NCI-H1436 treated with DMSO at 0.1 percent for 48 hours (cell line): ENCODE results near the gene C1orf87.
A peak's percentile ranks its signal among the peaks of the same experiment; 100 is the strongest.

ENCODE experiments used
- DNase-seq: peaks from one replicate; lab custom pipeline; 2025; lab: John Stamatoyannopoulos, UW

The C1orf87 gene, protein sequence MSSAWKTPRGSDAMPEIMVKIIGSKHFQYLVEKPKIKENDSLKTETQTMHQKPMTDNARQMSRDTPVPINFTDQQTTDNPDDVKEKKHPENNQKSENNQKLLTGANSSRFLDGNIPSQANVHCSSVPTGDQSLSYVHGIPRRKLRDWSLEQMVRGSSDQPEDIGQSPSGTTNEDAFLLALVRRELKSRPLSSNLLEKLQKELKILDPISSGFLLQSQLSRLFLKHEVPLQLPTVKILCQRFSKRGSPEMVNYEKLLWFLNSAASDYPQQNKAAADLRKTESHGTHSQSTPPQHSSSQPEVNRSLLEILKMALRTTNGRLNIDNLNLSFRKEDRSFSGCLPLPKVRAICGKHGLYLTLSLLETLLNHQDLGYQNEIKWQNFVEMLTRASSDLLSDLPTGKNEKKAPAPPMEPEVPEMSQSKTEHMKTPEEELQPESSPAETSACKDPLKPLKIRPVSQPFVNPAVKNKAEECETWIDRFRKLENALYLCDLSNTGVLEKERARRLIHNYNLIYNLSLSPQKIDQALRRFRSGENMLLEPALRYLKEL

DNA sequence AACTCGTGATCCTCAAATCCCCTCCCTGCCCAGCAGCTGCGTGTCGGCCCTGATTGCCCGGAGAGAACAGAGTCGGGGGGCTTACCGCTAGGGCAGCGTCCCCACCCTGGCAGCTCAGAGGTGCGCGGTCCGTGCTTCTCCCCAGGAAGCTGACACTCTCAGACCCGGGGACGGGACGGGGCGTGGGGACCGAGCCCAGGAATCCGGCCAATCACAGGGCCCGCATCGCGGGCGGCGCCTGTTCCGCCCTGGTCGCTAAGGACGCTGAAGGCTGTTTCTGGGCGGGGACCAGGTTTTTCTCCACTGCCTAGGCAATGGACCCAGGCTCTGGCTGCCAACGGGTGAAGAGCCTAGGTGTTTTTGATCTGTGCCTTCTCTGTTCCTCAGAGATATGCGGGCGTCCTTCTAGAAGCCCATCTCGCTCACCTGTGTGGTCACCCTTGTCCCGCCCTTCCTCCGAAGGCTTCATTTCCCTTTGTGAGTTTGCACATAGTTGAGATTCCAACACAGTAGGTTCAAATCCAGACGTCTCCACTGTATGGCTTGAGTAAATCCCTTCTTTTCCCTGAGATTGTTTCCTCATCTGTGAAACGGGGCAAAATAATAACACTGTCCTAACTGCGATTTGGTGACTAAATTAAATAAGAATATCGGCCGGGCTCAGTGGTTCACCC, at the start of gene C1orf87:
Gene C1orf87, minus strand, starts transcription at position 166 of the 674 bp plus-strand sequence. CDS start 1,127 bp downstream, outside the sequence.
- DNase-seq: no peak

DNA sequence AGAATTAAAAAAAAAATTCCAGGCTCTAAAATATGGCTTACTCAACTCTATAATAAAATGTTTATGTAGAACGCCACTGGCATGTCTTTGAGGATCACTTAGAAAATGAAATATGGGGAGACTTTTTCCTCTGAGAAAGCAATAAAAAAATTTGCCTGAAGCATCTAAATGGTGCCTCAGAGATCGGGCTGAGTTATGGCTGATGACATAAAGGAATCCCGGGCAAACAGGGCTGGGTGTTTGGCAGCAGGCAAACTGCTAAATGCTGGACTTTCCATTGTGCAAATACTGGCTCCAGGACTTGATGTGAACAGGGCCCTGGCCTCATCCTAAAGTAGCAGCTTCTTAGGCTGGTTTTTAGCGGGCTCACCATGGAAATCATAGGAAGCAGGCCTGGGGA, 44.5 kb upstream of the C1orf87 start:
- DNase-seq: no peak

DNA sequence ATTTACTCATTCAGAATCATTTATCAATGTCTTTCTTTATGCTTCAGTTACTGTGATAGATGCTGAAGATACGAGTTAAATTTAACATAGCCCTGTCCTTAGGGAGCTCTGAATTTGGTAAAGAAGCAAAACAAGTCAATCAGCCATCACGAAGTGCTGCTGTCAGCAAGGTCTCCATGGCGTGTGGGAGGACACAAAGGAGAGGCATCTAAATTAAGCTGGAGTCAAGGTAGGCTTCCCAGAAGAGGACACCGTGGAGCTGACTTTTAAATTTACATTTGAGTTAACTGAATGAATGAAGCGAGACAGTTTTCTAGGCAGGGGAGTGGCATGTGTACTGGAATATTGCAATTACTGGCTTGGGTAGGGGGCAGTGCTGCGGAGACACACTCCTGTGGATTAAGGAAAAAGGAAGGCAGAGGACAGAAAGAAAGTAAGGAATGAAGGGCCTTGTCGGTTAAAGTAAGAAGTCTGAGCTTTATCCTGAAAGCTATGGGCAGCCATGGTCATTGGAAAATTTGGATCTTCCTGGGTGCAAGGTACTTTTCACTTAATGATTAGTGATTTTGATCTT, 41.3 kb upstream of the C1orf87 start:
- DNase-seq: no peak

DNA sequence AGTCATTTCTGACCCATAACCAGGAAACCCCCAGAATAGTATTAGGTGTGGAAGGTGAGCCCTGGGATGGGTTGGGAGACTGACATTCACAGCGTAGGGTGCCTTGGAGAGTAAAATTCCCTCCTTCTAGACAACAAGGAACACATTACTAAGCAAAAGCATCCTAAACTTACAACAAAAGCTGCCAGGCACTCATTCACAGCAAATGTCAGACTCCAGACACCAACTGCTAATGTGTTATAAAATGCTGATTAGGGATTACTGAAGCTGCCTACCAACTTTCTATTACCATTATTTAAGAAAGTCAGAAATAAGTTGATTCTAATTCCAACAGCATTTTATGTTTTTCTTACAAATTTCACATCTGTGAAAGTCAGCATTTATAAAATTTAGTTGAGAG, 40.0 kb upstream of the C1orf87 start:
- no peak for DNase-seq

DNA sequence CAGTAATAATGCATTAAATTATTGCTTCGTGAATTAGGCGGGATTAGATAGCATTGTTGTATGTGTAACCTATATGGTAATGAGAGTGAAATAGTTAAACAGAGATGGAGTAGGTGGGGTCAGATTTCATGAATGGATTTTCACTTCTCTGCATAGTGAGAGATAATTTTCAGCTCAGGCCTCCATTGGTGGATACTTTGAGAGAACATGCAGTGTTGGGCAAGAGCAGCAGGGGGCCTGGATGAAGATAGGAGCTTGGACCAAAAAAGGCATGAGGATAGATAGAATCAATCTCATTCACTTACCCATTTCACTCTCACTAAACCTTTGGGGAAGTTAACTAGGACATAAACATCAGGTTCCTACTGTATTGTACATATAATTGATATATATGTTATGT, 39.5 kb upstream of the C1orf87 start:
- DNase-seq: no peak

DNA sequence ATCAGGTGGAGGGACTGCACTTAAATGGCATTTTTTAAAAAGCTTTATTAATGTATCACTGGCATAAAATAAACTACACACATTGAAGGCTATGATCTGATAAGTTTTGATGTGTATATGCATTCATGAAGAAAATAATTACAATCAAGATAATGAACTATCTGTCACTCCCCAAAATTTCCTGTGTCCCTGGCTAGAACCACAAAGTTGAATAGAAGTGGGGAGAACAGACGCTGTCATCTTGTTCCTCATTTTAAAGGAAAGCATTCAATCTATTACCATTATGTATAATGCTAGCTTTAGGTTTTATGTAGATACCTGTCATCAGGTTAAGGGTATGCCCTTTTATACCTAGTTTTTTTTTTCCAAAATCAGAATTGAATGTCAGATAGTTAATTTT, 38.1 kb upstream of the C1orf87 start:
- no peak for DNase-seq

DNA sequence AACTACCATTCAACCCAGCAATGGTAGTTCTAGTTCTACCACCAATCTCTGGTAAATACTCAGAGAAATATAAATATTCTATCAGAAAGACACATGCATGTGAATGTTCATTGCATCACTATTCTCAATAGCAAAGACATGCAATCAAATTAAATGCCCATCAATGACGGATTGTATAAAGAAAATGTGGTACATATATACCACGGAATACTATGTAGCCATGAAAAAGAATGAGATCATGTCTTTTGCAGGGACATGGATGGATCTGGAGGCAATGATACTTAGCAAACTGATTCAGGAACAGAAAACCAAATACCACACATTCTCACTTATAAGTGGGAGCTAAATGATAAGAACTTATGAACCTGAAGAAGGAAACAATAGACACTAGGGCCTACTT, 37.5 kb upstream of the C1orf87 start:
- no peak for DNase-seq

DNA sequence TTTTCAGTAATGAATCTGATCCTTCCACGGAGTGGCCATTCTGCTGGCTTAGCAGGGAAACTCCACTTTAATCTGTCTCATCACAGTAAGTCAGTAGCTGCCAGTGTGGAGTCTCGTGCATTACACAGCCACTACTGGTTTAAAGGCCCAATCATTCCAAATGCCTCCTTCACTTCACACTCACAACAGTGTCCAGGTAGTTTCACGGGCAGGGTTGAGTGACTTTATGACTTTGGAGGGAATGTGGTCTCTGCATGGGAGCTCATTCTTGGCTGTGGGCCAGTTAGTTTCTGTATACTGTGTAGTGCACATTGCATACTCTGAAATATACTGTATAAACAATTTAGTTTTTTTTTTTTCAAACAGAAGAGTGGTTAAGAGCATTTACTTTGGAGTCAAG, 34.6 kb upstream of the C1orf87 start:
- DNase-seq: no peak

DNA sequence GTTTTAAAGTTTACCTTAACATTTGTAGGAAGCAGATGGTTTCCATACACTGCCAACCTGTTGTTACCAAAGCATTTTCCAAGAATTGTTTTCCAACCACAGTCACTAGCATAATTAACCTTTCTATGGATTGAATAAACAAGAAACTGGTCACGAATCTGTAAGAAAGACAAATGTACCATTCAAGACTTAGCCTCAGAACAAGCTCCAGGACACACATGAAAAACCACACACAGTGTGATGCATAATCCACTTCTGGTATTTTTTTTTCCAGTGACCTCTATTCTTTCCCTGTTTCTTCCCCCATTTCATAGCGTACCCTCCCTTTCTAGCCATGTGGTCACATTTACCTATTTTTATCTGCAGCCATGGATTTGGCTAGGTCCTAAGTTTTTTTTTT, 29.6 kb upstream of the C1orf87 start:
- no peak for DNase-seq

DNA sequence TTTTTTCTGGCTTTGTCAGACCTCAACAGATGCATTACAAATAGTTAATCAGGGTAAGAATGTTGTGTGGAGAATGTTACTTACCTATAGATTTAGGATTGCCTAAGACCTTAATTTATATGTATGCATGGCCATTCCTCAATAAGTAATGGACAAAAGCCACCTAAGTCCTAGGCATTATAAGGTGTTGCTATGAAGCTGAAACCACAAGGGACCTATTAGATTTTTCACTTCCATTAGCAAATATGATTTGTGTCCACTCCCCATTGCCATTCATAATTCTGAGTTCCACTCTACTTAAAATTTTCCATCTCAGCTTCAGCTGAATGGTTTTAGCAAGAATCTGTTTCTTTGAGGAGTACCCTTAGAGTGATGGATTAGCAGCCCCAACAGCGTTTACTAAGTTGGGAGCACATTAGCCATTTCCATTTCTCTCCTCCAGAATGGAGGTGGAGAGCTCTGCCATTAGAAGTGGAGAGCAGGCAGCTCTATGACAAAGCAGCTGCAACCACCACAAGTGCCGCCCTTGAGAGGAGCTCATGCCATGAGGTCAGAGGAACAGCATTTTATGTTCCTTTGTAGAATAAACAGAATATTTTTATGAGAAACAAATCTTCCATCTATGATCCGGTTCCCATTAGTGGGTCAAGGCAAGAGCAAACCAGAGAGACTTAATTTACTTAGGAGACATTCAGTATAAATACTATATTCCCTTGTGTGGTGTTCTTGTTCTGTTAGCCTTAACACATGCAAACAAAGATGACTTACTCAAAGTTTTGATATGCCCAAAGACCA, 28.9 kb upstream of the C1orf87 start:
- DNase-seq: no peak

DNA sequence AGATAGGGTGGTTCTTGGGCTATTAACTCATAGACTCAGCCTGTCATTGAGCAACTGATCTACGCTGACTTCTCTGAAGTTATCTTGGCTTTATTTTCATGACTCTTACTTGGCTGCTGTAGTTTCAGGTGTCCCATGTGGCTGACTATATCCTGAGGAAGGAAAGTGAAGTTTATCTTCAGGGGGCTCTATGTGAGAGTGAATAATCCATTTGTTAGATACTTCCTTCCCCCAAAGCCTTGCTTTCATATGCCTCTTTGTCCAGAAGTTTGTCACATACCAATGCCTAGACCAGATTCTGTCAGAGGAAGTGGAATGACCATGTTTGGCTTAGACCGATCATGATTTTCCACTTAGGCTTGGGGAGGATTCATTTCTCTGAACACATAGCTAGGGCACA, 27.9 kb upstream of the C1orf87 start:
- no peak for DNase-seq

DNA sequence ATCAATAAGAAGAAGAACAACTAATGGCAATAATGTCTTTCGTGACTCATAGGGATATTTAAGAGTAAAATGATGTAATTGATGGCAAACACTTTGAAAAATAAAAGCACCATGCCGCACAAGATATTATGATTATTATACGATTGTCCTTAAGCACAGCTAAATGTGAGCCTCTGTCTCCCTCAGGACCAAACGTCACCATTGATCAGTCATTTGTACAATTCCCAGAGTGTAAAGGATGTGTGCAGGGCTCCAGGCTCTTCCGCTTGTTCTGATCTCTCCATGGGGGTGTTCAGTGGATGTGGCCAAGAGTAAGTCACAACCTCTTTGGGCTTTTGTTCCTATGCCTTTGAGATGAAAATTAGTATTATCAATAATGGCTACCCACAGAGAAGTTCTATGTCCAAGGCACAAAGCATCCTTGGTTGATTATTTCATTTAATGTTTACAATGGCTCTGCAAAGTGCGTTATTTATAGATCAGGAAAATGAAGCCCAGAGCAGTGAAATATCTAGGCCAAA, 17.7 kb upstream of the C1orf87 start:
- peak; percentile 34 for DNase-seq

DNA sequence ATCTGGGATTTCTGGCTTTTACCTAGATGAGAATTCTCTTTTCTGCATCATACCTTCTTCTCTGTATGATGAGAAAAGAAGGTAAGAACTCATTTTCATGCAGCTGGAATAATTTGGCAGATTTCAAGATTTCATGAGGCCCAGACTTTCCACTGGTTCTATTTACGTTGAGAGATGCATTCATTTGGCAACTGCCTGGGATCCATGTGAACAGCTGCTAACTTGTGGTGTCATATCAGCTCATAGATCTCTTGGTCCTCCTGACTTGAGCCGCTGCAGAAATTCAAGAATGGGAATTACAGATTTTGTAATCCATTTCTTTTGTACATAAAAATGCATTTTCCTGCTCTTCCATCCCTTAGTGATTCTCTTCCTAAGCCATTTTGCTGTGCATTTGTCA, 17.1 kb upstream of the C1orf87 start:
- no peak for DNase-seq

DNA sequence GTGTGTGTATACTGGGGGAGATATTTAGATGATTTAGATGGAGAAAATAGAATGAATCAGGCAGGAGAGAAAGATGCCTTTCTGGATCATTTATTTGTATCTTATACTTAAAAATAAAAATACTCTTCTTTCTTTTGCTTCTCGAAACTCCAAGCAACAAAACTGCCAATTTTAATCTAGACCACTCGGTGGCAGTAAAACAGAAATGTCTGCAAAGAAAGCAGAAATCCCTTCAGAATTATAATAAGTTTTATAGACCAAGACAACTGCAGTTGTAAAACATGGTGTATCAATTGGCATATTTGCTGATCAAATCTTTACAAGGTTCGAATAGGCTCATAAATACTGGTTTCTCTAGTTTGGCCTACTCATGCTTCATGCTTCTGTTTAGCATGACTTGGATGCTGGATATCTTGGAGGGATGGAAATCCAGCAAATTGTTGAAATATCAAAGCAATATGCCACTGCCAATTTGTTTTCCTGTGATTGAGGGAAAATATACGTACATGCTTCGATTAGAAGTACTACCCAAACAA, 15.1 kb upstream of the C1orf87 start:
- no peak for DNase-seq

DNA sequence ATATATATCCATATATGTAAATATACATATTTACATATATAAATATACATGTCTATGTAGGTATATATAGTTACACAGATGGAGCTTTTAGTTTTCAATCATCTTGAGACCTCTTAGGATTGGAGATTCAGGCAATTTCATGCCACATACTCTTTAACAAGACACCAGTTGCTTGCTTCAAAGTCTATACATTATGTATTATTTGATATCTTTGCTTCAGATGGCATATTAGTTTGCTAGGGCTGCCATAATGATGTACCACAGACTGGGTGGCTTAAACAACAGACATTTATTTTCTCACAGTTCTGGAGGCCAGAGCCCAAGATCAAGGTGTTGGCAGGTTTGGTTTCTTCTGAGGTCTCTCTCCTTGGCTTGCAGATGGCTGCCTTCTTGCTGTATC, 14.1 kb upstream of the C1orf87 start:
- DNase-seq: no peak

DNA sequence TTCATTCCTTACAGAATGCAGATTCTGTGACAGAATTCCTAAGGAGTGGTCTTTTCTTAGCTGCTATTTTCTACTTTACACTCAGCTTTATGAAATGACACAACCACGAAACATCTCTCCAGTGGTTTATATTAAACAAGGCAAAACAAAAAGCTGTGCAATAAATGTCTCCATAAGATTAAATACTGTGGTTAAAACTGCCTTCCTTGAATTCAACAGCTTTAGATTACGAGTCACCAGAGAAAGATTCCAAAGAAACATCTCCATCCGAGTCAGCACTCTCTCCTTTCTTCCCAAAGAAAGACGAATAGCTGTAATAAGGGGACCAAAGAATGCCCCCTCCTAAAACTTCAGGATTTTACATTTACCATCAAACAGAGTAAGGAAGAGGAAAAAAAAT, 4.6 kb upstream of the C1orf87 start:
- DNase-seq: no peak

DNA sequence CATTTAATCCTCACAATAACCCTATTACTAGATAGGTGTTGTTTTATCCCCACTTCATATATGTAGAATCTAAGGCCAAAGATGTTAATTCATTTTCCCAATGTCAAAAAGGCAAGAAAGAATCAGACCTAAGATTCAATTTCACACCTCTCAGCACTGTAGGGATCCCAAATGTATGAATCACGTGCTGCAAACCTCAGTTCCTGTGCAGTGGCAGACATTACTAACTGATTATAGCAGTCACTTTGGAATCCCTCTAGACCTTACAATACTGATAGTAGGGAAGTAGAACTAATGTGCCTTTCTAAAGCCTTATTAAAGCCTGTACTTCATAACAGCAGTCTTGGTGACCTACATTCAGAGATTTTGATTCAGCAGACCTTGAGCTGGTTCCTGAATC, 2.3 kb downstream of the C1orf87 start:
- no peak for DNase-seq

DNA sequence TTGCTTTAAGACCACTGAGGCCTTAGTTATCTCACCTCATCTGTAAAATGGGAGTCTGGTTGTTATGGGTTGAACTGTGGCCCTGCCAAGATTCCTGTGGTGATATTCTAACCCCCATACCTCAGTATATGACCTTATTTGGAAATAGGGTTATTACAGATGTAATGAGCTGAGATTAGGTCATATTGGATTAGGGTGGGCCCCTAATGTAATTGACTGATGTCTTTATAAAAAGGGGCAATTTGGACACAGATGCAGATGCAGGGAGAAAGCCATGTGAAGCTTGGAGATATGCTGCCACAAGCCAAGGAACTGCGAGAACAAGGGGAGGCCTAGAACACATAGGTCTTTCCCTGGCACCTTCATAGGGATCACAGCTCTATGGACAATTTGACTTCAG, 3.9 kb downstream of the C1orf87 start:
- DNase-seq: no peak

DNA sequence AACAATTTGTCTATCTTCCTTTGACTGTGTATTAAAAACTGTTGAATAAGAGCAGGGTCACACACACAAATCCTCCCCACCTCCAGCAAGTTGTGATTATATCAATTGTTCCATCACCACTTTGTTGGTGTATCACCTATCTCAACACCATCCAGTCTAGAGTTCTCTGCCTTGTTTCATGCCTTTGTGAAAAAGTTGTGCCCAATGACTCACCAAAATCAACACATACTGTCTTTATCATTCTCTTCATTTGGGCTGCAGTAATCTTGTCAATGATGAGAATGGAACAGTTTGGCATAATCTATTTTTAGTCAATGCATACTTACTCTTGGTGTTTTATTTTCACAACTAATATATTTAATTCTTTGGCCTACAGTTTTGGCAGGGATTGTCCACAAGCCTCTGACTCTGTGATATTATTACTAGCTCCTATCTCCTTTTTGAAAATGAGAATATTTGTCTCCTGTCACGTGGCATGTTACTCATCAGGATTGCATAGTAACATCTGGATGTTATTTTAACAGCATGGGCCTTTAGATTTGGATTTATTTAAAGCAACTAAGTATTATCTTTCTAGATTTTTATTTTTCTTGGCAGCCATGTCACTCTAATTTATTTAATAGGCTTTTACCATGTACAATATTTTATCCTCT, 5.1 kb downstream of the C1orf87 start:
- DNase-seq: no peak

DNA sequence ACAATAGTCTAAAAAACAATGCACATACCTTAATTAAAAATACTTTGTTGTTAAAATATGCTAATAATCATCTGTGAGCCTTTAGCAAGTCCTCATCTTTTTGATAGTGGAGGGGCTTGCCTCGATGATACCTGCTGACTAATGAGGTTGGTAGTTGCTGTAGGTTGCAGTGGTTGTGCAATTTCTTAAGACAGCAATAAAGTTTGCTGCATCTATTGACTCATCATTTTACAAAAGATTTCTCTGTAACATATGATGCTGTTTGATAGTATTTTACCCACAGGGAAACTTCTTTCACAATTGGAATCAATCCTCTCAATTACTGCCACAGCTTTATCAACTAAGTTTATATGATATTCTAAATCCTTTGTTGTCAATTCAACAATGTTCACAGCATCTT, 7.6 kb downstream of the C1orf87 start:
- DNase-seq: no peak

DNA sequence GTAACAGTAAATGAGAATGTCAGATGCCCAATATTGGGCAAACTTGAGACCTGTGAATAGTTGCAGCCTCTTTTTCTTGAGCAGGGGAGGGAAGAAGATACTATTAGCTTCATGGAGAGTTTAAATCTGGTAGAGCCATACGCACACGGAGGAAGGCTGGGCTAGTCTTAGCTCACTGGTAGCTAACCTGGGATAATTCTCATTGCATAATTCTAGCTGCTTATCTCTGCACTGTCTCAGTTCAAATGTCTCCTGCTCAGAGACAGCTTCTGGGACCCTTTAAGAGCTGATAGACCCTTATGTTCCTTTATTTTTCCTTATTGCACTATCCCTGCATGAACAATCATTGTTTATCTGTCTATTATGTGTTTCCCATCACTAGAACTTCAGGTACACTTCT, 8.4 kb downstream of the C1orf87 start:
- no peak for DNase-seq
